GM12872 (cell line): ENCODE measurements around the gene ZNF280B.

Source experiments
- CTCF ChIP-seq: IDR thresholded peaks from 3 replicates; pipeline ENCODE4 v1.5.1; 2011; ENCODE audit warnings: low read depth, mild to moderate bottlenecking, low read length, moderate library complexity; ENCODE audit not compliant: insufficient read depth

Gene ZNF280B

GRCh38 chr22:22474733-22475132 lies 33.8 kb downstream of the ZNF280B start:
- no peak for TF ChIP-seq CTCF

- TF ChIP-seq CTCF: no peak
Measured at GRCh38 chr22:22469527-22469926, 39.0 kb downstream of the ZNF280B start.

GRCh38 chr22:22467112-22467511 lies 41.4 kb downstream of the ZNF280B start:
- no peak for TF ChIP-seq CTCF

GRCh38 chr22:22465782-22466181 lies 42.8 kb downstream of the ZNF280B start:
- TF ChIP-seq CTCF: no peak

GRCh38 chr22:22465094-22465602 lies 43.4 kb downstream of the ZNF280B start:
- no peak for TF ChIP-seq CTCF

- TF ChIP-seq CTCF: no peak
Measured at GRCh38 chr22:22464541-22465054, 43.9 kb downstream of the ZNF280B start.

GRCh38 chr22:22463855-22464540 lies 44.5 kb downstream of the ZNF280B start:
- peak; percentile 66 for TF ChIP-seq CTCF
